DMS114 treated with DMSO at 0.1 percent for 48 hours (cell line): ENCODE results near the gene CYTIP.
A peak's percentile ranks its signal among the peaks of the same experiment; 100 is the strongest.

Experiments used
- DNase-seq: peaks from one replicate; lab custom pipeline; 2025; ENCODE audit not compliant: unreplicated experiment; lab: John Stamatoyannopoulos, UW

The CYTIP gene

GRCh38 chr2:157443795-157444640 lies at the start of gene CYTIP:
TSS of gene CYTIP (minus strand) at chr2:157444089. CDS start at chr2:157444020, 69 bp downstream.
- DNase-seq = no peak

DNA sequence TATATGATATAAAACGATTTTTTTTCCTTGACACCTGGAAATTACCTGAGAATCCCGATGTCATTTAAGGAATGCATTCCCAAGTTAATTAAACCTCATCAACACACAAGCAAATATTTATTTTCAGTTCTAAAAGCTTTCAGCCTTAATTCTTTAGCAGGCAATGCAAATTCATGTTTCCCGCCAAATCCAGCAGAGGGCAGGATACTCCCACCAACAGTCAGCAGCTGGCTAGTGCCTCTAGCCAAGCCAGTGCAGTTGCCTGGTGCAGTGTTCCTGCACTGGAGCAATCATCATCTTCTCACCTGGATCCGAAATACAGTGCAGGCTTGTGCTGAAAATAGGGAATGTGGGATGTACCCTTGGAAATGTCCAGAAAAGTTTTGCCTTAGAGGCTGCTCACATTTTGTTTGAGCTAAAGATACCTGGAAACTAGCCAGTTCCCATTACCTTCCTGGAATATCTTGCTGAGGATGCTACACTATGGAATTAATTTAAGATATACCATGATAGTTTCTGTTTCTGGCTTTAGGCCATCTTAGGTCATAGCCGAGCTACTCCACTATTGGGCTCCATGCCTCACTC lies 48.4 kb upstream of the CYTIP start:
- DNase-seq = peak; percentile 14

DNA sequence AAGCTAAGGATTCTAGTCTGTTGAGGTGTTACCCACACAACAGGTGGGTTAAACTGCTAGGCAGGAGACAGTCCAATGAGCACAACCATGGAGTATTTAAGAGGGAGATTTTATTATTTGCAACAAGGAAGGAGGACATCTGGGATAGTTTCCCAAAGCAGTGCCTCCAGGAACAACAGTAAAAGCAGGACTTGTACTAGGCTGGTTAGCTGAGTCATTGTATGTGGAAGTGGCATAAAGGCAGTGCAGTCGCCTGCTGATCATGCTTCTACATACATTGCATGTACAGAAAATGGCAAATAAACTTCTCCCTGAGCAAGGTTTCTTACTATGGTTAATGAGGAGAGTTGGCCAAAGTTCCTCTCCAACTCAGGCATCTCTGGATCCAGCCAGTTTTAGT lies 46.1 kb upstream of the CYTIP start:
- no peak for DNase-seq

DNA sequence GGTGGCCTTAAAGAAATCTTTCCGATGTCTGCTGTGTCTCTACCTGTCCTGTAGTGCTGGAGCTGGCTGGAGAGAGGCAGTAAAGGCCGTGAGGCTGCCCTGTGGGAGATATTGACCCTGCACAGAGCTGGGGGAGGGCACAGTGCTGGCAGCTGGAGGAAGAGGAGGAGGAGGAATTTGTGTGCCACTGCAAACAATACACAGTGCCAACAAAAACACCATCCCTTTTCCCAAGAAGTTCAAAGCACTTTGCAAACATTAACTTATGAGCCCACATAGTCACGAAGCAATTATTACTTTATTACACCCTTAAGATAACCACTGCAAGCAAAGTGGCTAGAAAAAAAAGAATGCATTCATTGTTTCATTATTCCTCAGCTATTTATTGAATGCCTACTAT lies 45.0 kb upstream of the CYTIP start:
- DNase-seq = no peak

GRCh38 chr2:157487747-157488146 lies 43.9 kb upstream of the CYTIP start:
- DNase-seq = no peak

GRCh38 chr2:157487271-157487610 lies 43.4 kb upstream of the CYTIP start:
- DNase-seq = no peak

- no peak for DNase-seq
Measured at GRCh38 chr2:157486596-157487270, 42.8 kb upstream of the CYTIP start.

DNA sequence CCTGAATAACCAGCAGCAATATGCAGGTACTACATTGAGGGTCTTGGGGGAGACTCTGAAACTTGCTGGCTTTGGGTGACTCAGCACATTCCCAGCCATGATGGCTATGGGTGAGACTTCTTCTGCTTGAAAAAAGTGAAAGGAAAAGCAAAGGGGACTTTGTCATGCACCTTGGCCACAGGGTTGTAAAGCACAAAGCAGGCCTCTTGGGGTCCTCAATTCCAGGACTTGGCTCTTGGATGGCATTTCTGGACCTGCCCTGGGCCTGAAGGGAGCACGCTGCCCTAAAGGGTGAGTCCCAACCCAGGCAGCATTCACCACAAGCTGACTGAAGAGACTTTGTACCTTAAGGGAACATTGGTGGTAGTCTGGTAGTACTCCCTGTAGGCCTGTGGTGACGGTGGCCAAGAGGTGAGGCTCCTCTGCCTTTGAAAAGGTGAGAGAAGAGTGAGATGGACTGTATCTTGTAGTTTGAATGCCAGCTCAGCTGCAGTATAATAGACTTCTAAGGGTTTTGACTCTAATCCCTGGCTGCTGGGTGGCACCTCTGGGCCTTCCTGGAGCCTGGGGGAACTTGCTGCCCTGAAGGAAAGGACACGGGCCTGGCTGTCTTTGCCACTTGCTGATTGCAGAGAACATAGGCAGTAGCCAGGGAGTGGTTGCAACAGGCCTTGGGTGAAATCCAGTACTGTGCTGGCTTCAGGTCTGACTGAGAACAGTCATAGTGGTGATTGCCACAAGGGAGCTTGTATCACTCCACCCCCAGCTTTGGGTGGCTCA lies 36.5 kb upstream of the CYTIP start:
- no peak for DNase-seq

- no peak for DNase-seq
Measured at GRCh38 chr2:157479081-157480027, 35.5 kb upstream of the CYTIP start.

DNA sequence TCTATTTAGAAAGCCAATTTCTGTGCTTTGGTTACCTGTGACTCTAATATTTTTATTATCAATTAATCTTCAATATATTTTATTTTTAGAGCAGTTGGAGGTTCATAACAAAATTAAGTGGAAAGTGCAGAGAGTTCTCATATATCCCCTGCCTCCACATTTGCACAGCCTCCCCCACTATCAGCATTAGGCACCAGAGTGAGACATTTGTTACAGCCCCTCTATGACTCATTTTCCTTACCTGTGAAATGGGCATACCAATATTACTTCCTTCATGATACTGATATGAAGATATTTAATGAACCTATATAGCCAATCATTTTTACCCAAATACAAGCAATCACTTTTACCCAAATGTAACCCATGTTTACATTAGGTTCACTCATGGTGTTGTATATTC lies 34.0 kb upstream of the CYTIP start:
- DNase-seq = no peak

DNA sequence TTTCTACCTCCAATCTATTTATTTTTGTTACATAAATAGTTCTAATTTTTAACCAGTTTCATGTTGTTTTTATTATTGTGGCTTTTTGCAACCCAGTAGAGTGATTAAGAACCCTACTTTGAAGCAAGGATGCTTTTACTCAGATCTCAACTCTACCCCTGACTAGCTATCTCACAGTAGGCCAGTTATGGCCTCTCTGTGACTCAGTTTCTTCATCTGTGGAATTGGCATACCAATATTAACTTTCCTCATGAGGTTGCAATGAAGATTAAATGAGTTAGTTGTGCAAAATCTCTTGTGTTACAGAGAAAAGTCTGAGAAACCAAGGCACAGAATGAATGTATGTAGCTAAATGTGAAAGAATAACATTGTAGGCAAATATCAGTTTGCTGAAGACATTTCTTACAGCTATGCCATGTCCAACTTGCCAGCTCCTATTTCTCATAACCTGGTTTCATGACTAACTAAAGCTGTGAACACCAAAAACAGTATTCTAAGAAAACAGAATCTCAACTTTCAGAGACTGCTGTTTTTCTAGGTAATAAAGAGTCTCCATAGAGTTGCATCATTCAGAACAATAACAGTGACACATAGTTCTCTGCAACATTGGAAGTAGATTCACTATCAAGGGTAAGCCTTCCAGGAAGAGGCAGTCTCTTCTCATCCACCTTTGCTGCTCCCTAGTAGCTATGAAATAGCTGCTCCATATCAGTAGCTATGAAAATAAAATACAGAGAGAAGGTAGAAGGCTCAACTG lies 33.2 kb upstream of the CYTIP start:
- DNase-seq = no peak

DNA sequence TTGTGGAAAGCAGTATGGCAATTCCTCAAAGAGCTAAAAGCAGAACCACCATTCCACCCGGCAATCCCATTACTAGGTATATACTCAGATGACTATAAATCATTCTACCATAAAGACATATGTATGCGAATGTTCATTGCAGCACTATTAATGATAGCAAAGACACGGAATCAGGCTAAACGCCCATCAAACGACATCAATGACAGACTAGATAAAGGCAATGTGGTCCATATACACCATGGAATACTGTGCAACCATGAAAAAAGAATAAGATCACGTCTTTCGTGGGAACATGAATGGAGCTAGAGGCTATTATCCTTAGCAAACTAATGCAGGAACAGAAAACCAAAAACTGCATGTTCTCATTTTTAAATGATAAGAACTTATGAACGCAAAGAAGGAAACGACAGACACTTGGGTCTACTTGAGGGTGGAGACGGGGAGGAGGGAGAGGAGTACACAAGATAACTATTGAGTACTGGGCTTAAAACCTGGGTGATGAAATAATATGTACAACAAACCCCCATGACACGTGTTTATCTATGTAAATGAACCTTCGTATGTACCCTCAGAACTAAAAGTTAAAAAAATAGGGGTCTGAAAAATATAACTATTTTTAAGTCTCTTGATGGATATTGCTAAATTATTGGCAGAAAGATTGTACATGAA lies 32.0 kb upstream of the CYTIP start:
- DNase-seq = no peak

- DNase-seq = no peak
Measured at GRCh38 chr2:157473581-157473980, 29.7 kb upstream of the CYTIP start.

- DNase-seq = no peak
Measured at GRCh38 chr2:157471078-157471477, 27.2 kb upstream of the CYTIP start.

DNA sequence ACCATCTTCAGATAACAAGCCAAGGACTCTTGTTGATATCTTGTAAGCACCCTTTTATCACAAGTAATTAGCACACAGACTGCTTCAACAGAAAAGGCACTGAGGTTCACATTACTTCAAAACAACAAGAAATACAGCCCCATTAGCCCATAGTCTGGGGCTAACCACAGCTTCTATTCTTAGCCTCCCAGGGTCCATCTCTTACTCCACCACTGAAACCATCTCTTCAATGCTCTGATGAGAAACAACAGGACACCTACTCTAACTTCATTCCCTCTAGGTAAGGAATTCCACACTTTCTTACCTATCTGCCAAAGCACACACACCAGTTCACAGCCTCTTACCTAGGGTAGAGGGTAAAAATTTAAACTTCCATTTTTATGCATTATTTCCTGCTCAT lies 26.4 kb upstream of the CYTIP start:
- no peak for DNase-seq

GRCh38 chr2:157469726-157470125 lies 25.8 kb upstream of the CYTIP start:
- DNase-seq = no peak

DNA sequence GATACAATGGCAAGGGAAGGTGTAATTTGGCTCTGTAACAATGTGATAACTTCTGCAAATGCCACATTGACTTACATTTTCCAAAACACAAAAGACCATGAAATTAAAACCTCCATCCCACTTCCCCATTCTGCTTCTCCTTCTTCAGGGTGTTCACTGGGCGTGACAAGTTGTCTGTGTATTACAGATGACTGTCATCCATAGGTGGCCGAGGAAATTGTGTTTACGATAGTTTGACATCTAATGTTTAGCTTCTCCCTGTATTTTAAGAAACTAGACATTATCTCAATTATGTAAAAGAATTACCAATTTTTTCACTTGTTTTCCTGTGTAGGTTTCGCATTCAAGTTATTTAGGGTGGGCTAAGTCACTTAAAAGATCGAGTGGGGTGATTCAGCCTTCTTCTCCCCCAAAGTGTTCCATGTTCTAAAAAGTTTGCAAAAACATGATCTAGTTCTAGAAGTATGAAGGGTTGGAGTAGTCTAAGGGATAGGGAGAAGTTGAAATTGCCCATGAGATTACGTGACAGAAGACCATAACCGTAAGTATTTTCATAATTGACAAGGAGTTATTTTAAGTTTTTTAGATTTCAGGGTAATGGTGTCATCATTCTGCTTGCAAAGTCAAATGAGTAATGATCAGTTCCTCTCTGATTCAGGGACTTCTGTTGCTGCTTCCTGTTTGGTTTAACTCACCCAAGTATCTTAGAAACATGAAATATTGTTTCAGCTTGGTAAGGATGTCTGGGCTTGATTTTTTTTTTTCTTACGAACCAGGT lies 25.2 kb upstream of the CYTIP start:
- DNase-seq = no peak

GRCh38 chr2:157466764-157467163 lies 22.9 kb upstream of the CYTIP start:
- no peak for DNase-seq
